ELR (cell line): ENCODE data around the gene CD151.

Experiments used
- DNase-seq: peaks from one replicate; pipeline ENCODE4 v3.0.0-alpha.2; 2015; ENCODE audit warnings: low read depth

Gene CD151

DNA sequence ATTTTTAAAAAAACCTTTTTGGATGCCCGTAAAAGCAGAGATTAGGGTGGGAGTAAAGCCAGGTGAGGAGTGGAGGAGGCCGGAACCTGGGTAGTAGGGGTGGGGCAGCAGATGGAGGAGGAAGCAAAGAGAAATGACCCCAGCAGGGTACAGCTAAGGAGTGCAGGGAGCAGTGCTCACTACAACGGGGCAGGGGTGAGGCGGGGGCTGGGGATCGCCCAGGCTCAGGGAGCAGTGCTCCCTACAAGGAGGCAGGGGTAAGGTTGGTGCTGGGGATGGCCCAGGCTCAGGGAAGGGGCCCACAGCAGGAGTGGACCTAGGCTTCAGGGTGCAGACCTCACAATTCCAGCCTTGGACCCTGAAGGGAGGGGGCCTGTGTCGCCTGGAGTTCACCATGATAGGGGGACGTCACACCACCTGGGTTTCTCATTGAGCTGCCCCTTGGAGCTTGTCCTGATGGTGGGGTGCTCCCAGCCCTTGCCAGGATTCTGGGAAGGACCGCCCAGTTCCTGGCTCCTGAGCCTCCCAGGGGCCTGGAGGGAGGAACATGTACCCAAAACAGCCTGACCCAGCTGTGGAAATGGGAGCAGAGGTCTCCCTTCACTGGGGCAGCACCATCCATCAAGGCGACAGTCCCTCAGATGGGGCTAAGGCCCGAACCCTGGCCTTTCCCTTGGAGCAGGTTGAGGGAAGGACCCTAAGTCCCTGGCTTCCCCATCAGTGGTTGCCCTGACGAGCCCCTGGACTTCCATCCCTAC is 16.9 kb upstream of the CD151 start:
- DNase-seq, result no peak

- no peak for DNase-seq
Measured at GRCh38 chr11:816433-816779, 16.3 kb upstream of the CD151 start.

DNA sequence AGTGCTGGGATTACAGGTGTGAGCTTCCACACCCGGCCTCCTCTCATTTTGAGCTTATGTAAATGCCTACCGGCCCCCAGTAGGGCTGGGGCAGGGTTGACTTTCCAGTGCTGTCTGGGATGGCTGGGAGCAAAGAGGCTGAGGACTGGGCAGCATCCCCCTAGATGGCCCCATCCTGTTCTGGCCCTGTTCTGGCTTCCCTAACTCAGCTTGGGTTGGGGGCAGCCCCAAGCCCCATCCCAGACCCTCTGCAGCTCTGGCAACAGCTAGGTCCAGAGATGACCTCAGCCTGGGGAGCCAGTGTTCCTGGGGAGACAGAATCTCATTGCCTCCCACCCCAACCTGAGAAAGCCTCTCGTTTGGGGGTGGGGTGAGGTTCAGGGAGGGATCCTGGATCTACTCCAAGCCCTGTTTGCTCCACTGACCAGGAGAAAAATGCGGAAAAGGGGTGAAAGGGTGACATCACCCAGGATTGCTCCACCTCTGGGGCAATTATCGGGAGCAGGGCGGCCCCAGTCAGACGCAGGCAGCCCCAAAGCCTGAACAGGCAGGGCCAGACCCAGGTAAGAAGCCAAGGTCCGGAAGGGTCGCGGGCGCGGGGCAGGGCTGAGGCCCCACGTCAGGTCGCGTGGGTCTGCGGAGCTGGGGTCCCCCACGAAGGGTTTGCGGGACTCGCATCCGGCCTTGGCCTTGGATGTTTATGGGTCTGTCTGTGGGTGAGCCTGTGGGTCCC is 14.2 kb upstream of the CD151 start, which contains the start of gene PNPLA2:
Gene PNPLA2 (plus strand): TSS at position 519 of the 733 bp plus-strand sequence. CDS start 805 bp downstream, outside the sequence.
- peak; percentile 57 for DNase-seq

DNA sequence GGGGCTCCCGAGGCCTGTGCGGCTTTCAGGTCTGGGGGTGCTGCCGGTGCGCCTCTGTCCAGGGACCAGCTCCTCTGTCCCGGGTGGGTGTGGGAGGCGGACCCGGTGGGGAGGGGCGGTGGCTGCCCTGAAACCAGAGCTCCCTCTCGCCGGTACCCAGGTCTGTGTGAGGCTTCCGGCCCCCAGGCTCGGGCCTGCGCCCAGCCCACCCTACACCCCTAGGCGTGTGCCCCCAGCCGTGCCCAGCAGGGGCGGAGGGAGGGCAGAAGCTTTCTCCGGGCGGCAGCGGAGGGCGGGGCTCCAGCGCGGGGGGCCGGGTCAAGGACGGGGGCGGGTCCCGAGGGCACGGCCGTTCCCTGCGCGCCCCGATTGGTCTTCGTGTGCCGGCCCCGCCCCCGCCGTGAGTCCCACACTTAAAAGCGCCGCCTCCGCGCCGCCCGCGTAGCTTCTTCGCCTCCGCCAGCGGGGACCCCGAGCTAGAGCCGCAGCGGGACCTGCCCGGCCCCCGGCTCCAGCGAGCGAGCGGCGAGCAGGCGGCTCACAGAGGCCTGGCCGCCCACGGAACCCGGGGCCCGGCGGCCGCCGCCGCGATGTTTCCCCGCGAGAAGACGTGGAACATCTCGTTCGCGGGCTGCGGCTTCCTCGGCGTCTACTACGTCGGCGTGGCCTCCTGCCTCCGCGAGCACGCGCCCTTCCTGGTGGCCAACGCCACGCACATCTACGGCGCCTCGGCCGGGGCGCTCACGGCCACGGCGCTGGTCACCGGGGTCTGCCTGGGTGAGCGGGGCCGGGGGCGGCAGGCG is 13.4 kb upstream of the CD151 start:
- DNase-seq, result peak; percentile 92

- DNase-seq, result peak; percentile 91
Measured at GRCh38 chr11:819943-820649, 12.7 kb upstream of the CD151 start.

- DNase-seq, result peak; percentile 65
Measured at GRCh38 chr11:820655-821511, 11.9 kb upstream of the CD151 start.

DNA sequence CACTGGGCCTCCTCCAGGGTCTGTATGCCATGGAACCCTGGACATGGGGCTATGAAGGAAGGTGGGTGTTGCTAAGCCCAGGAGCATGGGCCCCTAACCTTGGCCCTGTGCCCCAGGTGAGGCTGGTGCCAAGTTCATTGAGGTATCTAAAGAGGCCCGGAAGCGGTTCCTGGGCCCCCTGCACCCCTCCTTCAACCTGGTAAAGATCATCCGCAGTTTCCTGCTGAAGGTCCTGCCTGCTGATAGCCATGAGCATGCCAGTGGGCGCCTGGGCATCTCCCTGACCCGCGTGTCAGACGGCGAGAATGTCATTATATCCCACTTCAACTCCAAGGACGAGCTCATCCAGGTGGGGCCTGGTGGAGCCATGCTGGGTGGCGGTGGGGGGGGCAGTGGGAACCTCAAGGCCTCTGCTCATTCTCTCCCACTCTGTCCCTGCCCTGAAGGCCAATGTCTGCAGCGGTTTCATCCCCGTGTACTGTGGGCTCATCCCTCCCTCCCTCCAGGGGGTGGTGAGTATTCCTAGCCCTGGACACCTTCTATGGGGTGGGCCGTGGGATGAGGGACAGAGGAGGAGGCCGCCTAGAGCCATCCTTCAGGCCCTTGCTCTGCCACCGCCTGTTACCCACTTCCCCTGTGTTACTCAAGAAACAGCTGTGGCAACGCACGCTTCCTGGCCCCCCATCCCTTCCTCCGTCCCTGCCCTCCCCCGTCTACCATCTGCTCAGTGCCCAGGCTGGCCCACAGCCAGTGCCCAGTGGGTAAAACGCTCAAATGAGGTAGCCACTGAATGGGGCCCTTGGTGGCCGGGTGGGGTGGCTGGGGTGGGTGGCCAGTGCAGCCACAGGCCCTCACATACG is 11.0 kb upstream of the CD151 start:
- no peak for DNase-seq

DNA sequence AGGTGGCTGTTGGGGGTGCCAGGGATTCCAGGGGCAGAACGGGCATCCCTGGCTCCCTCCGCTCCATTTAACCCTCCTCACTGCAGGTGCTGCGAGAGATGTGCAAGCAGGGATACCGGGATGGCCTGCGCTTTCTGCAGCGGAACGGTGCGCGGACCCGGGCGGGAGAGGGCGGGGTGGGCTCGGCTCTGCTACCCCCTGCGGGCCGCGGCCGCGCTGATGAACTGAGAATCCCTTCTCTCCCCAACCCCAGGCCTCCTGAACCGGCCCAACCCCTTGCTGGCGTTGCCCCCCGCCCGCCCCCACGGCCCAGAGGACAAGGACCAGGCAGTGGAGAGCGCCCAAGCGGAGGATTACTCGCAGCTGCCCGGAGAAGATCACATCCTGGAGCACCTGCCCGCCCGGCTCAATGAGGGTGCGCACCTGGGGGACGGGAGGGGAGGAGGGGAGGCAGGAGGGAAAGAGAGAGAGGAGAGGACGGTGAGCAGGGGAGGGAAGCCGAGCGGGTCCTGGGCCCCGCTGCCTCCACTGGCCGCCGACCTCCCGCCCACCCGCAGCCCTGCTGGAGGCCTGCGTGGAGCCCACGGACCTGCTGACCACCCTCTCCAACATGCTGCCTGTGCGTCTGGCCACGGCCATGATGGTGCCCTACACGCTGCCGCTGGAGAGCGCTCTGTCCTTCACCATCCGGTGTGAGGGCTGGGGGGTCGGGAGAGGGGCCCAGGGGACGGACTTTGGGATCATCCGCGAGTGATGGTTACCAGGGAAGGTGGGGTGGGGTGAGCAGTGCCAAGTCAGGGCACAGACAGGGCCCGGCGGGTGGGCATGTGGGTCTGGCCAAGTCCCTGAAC is 9.1 kb upstream of the CD151 start:
- no peak for DNase-seq

GRCh38 chr11:824292-824880 is 8.4 kb upstream of the CD151 start:
- DNase-seq, result no peak

- DNase-seq, result no peak
Measured at GRCh38 chr11:824942-825341, 7.8 kb upstream of the CD151 start.

DNA sequence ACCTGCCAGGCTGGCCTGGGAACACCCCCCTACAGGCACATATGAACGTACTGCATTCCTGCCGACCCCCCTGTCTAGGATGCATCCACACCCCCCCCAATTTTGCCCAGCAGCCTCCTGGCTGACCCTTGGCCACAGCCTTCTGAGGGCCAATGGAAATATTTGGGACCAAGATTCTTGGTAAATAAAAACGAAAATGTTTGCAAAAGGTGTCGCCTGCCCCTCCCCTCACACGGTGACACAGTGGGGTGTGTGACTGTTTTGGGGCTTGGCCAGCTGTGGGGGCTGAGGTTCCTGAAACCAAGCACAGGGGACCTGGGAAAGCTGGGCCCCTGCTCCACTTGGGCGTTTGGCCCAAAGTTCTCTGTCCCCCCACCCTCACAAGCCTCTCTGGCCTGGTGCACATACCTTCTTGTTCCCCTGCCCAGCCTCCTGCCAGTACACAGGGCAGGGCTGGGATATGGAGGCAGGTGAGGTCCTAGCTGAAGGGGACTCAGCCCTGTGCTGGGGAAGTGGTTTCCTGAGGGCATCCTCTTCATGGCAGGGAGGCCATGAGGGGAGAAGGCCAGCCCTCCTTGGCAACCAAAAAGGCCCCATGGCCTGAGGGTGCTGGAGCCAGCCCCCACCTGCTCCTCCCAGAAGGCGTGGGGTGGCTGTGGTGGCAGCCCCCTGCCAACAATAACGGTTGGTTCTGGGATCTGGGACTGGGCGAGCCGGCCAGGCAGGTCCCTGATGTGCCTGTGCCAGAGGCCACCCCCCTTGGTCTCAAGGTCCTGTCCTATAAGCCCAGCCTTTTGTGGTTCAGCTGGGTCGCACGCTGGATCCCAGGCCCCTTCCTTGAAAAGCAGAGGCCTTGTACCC is 7.2 kb upstream of the CD151 start:
- no peak for DNase-seq

DNA sequence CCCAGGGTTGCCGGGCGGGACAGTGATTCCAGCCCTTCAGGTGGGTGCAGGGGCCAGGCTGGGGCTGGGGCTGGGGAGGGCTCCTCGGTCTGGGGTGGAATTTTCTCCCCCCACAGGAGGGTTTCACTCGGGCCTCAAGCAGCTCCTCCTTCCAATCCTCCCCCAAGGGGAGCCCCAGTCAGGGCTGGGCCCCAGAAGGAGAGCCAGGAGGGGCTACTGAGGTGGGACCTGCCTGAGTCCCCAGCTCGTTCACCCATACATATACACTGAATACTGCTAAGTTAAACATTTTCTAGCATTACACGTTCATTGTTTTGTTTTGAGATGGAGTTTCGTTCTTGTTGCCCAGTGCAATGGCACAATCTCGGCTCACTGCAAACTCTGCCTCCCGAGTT is 6.5 kb upstream of the CD151 start:
- DNase-seq, result no peak

DNA sequence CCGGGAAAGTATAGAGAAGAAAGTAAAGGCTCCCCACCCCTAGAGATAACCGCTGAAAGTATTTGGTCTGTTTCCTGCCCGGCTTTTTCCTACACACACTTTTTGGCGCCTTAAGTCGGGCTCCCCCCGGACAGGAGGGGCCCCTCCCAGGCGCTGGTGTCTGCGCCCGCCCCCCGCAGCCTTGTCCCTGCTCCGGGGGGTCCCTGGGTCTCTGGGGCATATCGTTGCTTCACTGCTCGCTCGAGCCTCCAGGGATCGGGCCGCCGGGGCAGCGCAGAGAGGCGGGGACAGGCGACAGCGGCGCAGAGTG is 6.0 kb upstream of the CD151 start:
- no peak for DNase-seq

GRCh38 chr11:827146-827896 is 5.4 kb upstream of the CD151 start:
- DNase-seq, result no peak

GRCh38 chr11:827897-828192 is 4.9 kb upstream of the CD151 start, which contains the start of gene CRACR2B:
Gene CRACR2B (plus strand): TSS chr11:827919. CDS start chr11:828608, 689 bp downstream.
- DNase-seq, result no peak

GRCh38 chr11:828506-829175 is 4.1 kb upstream of the CD151 start:
- DNase-seq, result no peak
